Measurements from ENCODE around the gene ASIC4. TPM values are rescaled to one million over a fixed set of nuclear protein-coding genes. Genes with fewer than 3 reads are reported as not detected.
A peak's percentile ranks its signal among the peaks of the same experiment; 100 is the strongest.

Gene ASIC4
- total RNA-seq, 1 donor from 2014 or later = not detected

- DNase-seq (ENCODE audit: low read depth) = no peak
- Histone ChIP-seq H3K27me3 (ENCODE audit: control insufficient read depth, insufficient read depth, low read length) (peaks cover 41% of the 10 kb centered on the region), H3K36me3 (ENCODE audit: control insufficient read depth, insufficient read depth, low read length) (no peaks in the 10 kb centered on the region), H3K4me3 (ENCODE audit: low read depth, low read length) (no peak overlapping the region)
- no peak for TF ChIP-seq CTCF (IDR thresholded peaks at IDR 0.05; ENCODE audit: insufficient read depth, low read length, poor library complexity, severe bottlenecking)
Measured at GRCh38 chr2:219532378-219532649, 18.0 kb downstream of the ASIC4 start.

GRCh38 chr2:219533930-219534661 lies 19.8 kb downstream of the ASIC4 start:
- DNase-seq (ENCODE audit: low read depth) = no peak
- Histone ChIP-seq H3K36me3 (ENCODE audit: control insufficient read depth, insufficient read depth, low read length) (no peaks in the 10 kb centered on the region), H3K4me3 (ENCODE audit: low read depth, low read length) (no peak overlapping the region), H3K27me3 (ENCODE audit: control insufficient read depth, insufficient read depth, low read length) (peaks cover 31% of the 10 kb centered on the region)
- no peak for TF ChIP-seq CTCF (IDR thresholded peaks at IDR 0.05; ENCODE audit: insufficient read depth, low read length, poor library complexity, severe bottlenecking)

- TF ChIP-seq CTCF (IDR thresholded peaks at IDR 0.05; ENCODE audit: insufficient read depth, low read length, poor library complexity, severe bottlenecking) = no peak
- peaks cover 15% of the 10 kb centered on the region for H3K27me3 ChIP-seq (ENCODE audit: control insufficient read depth, insufficient read depth, low read length)
- peaks cover 5% of the 10 kb centered on the region for H3K36me3 ChIP-seq (ENCODE audit: control insufficient read depth, insufficient read depth, low read length)
- DNase-seq (ENCODE audit: low read depth) = no peak
- H3K4me3 ChIP-seq (ENCODE audit: low read depth, low read length) = no peak overlapping the region
Measured at GRCh38 chr2:219536425-219536824, 22.1 kb downstream of the ASIC4 start.

- Histone ChIP-seq H3K4me3 (ENCODE audit: low read depth, low read length) (no peak overlapping the region), H3K36me3 (ENCODE audit: control insufficient read depth, insufficient read depth, low read length) (peaks cover 5% of the 10 kb centered on the region), H3K27me3 (ENCODE audit: control insufficient read depth, insufficient read depth, low read length) (peaks cover 11% of the 10 kb centered on the region)
- no peak for TF ChIP-seq CTCF (IDR thresholded peaks at IDR 0.05; ENCODE audit: insufficient read depth, low read length, poor library complexity, severe bottlenecking)
- DNase-seq (ENCODE audit: low read depth) = no peak
Measured at GRCh38 chr2:219536967-219537366, 22.7 kb downstream of the ASIC4 start.

GRCh38 chr2:219537657-219538488 lies 23.6 kb downstream of the ASIC4 start:
- Histone ChIP-seq H3K36me3 (ENCODE audit: control insufficient read depth, insufficient read depth, low read length) (peaks cover 5% of the 10 kb centered on the region), H3K27me3 (ENCODE audit: control insufficient read depth, insufficient read depth, low read length) (peaks cover 3% of the 10 kb centered on the region), H3K4me3 (ENCODE audit: low read depth, low read length) (no peak overlapping the region)
- peak; percentile 18 for TF ChIP-seq CTCF (IDR thresholded peaks at IDR 0.05; ENCODE audit: insufficient read depth, low read length, poor library complexity, severe bottlenecking)
- DNase-seq (ENCODE audit: low read depth) = no peak

Data from kidney epithelial cell (primary cell).